GM19395 (cell line): Measurements from ENCODE around the gene KRABD2.
"Not testable (repeated sequence)": the region's sequence is repeated elsewhere in the genome, so short reads cannot be mapped to it uniquely, and the experiment has no call there.

Experiments
- ATAC-seq: cut with Tn5 transposase; IDR thresholded peaks from one replicate; pipeline ENCODE4 v1.9.1; 2021; ENCODE audit warnings: mild to moderate bottlenecking, moderate library complexity; ENCODE audit not compliant: unreplicated experiment

KRABD2 gene

GRCh38 chr17:8365143-8365542 lies 11.4 kb downstream of the KRABD2 start:
- no peak for ATAC-seq

- no peak for ATAC-seq
These were observed 13.7 kb downstream of the KRABD2 start for GRCh38 chr17:8362651-8363332.

- no peak for ATAC-seq
These were observed 15.8 kb downstream of the KRABD2 start for GRCh38 chr17:8360751-8361150.

GRCh38 chr17:8360260-8360659 lies 16.2 kb downstream of the KRABD2 start:
- ATAC-seq = no peak

GRCh38 chr17:8359769-8360168 lies 16.7 kb downstream of the KRABD2 start:
- no peak for ATAC-seq

- no peak for ATAC-seq
These were observed 18.6 kb downstream of the KRABD2 start for GRCh38 chr17:8357910-8358309.

GRCh38 chr17:8354236-8354635 lies 22.3 kb downstream of the KRABD2 start:
- ATAC-seq = no peak

- ATAC-seq = no peak
These were observed 22.8 kb downstream of the KRABD2 start for GRCh38 chr17:8353736-8354135.

GRCh38 chr17:8350339-8350738 lies 26.2 kb downstream of the KRABD2 start:
- ATAC-seq = no peak

- ATAC-seq = not testable (repeated sequence)
These were observed 29.5 kb downstream of the KRABD2 start for GRCh38 chr17:8347001-8347400.

- ATAC-seq = no peak
These were observed 30.4 kb downstream of the KRABD2 start for GRCh38 chr17:8345951-8346665.

GRCh38 chr17:8345052-8345690 lies 31.3 kb downstream of the KRABD2 start:
- no peak for ATAC-seq

- no peak for ATAC-seq
These were observed 35.0 kb downstream of the KRABD2 start for GRCh38 chr17:8341456-8341855.

GRCh38 chr17:8339540-8339939 lies 37.0 kb downstream of the KRABD2 start, which contains the start of gene ODF4:
Gene ODF4 (plus strand): TSS chr17:8339840. CDS start chr17:8340052, 212 bp downstream.
- no peak for ATAC-seq

GRCh38 chr17:8338753-8339140 lies 37.8 kb downstream of the KRABD2 start:
- ATAC-seq = no peak

- no peak for ATAC-seq
These were observed 38.4 kb downstream of the KRABD2 start for GRCh38 chr17:8337802-8338752.

- ATAC-seq = no peak
These were observed 43.2 kb downstream of the KRABD2 start for GRCh38 chr17:8333281-8333680.

GRCh38 chr17:8332688-8333087 lies 43.8 kb downstream of the KRABD2 start:
- ATAC-seq = no peak

GRCh38 chr17:8332128-8332527 lies 44.4 kb downstream of the KRABD2 start:
- ATAC-seq = no peak

GRCh38 chr17:8327303-8327649 lies 49.2 kb downstream of the KRABD2 start:
- no peak for ATAC-seq
